Esophagus squamous epithelium (tissue), 5 donors: ENCODE results near the gene ACAA1. TPM values are rescaled to one million over a fixed set of nuclear protein-coding genes. Genes with fewer than 3 reads are reported as not detected.

Experiments
- DNase-seq: peaks from one replicate; lab custom pipeline; 2025; lab: John Stamatoyannopoulos, UW
- H3K27ac ChIP-seq, 4 donors: fragments of 200-600 bp; sonication (generic); one replicate each; pipeline ENCODE4 v1.5.1; 2016 to 2019; ENCODE audit warnings: mild to moderate bottlenecking in 1 of 4
- H3K27me3 ChIP-seq, 4 donors: fragments of 200-600 bp; sonication (generic); 1 replicate in 3 of 4; 2 replicates in 1 of 4; pipeline versions ENCODE4 v1.5.1 to v1.6.0; 2017 to 2021; ENCODE audit warnings: antibody characterized with exemption in 1 of 4
- H3K36me3 ChIP-seq, 3 donors: fragments of 200-600 bp; sonication (generic); one replicate each; pipeline ENCODE4 v1.5.1; 2016 to 2019
- H3K4me1 ChIP-seq, 3 donors: fragments of 200-600 bp; sonication (generic); one replicate each; pipeline ENCODE4 v1.5.1; 2017 to 2019
- H3K4me3 ChIP-seq, 4 donors: fragments of 200-600 bp; sonication (generic); 1 replicate in 3 of 4; 2 replicates in 1 of 4; pipeline ENCODE4 v1.5.1; 2016 to 2019; ENCODE audit warnings: mild to moderate bottlenecking in 2 of 4, moderate library complexity in 1 of 4
- H3K9me3 ChIP-seq, 3 donors: fragments of 200-600 bp; sonication (generic); one replicate each; pipeline ENCODE4 v1.5.1; 2016 to 2019
- CTCF ChIP-seq, 6 experiments: fragments of 450-650 bp in 4 of 6; fragments of 200-600 bp in 2 of 6; sonication (generic) in 2 of 6; IDR thresholded peaks; one replicate each; pipeline ENCODE4 v1.5.1; 2016 to 2019; ENCODE audit warnings: antibody characterized with exemption in 6 of 6, mild to moderate bottlenecking in 4 of 6, moderate library complexity in 4 of 6
- POLR2A ChIP-seq, 4 donors: fragments of 450-650 bp; IDR thresholded peaks; one replicate each; pipeline ENCODE4 v1.6.1; 2017; ENCODE audit warnings: antibody characterized with exemption in 4 of 4, mild to moderate bottlenecking in 4 of 4, moderate library complexity in 3 of 4
- WGBS, 2 donors: methylation state at CpG; one replicate each; pipeline ENCODE4 v1.1.5; 2018; 5-methylcytosine and 5-hydroxymethylcytosine counted together
- intact Hi-C: fragments of 100-400 bp; cut with DNase I; formaldehyde crosslinking; loops from one replicate; pipeline ENCODE4 v1.15.0; 2022
- total RNA-seq, 4 donors: library from RNA; depleted of rRNA; stranded (reverse); fragments of >200 nt; gene quantifications; one replicate each; pipeline ENCODE4 v1.1.0, GENCODE V29; 2016
- donor health status: DM: yes; HTN: yes; CAD: no.

ACAA1 gene
- total RNA-seq, 4 donors from 2014 or later = 63.5 to 75.2 (median 68.7) TPM

- intact Hi-C loops = loop anchor here (10.0 kb wide), 1 partner anchor 98 kb away; the partner anchor contains the start of gene DLEC1
- no peak for TF ChIP-seq POLR2A (IDR thresholded peaks at IDR 0.05)
- Histone ChIP-seq H3K36me3 (peaks cover 13 to 72% (median 27%) of the 10 kb centered on the region in 3 donors), H3K27me3 (no peaks in the 10 kb centered on the region), H3K4me1 (peaks cover 28 to 47% (median 36%) of the 10 kb centered on the region in 3 donors), H3K27ac (peak overlapping the region in 2 of 4 donors; percentile 39 to 40), H3K4me3 (no peak overlapping the region), H3K9me3 (no peaks in the 10 kb centered on the region)
- 88 to 91% methylated on average over 3 of the region's 3 CpGs for WGBS, 2 donors
- DNase-seq = no peak
Observed at GRCh38 chr3:38133209-38133556, 3.7 kb downstream of the ACAA1 start.

GRCh38 chr3:38131621-38132369 is 5.1 kb downstream of the ACAA1 start:
- intact Hi-C loops = loop anchor here (10.0 kb wide), 1 partner anchor 97 kb away; the partner anchor contains the start of gene DLEC1
- H3K9me3 ChIP-seq = no peaks in the 10 kb centered on the region
- DNase-seq = no peak
- H3K36me3 ChIP-seq = peaks cover 18 to 86% (median 39%) of the 10 kb centered on the region in 3 donors
- no peak overlapping the region for H3K4me3 ChIP-seq
- WGBS, 2 donors = 71 to 96% methylated on average over 1 to 4 of the region's 6 CpGs
- no peak for TF ChIP-seq POLR2A (IDR thresholded peaks at IDR 0.05)
- peak in 2 of 6 experiments; percentile 15 to 42 for TF ChIP-seq CTCF (IDR thresholded peaks at IDR 0.05)
- no peaks in the 10 kb centered on the region for H3K27me3 ChIP-seq
- no peak overlapping the region for H3K27ac ChIP-seq
- peaks cover 22 to 40% (median 29%) of the 10 kb centered on the region in 3 donors for H3K4me1 ChIP-seq

- TF ChIP-seq CTCF (IDR thresholded peaks at IDR 0.05) (no peak), POLR2A (IDR thresholded peaks at IDR 0.05) (no peak)
- H3K27me3 ChIP-seq = no peaks in the 10 kb centered on the region
- H3K27ac ChIP-seq = no peak overlapping the region
- H3K9me3 ChIP-seq = no peaks in the 10 kb centered on the region
- 83 to 97% methylated on average over 3 of the region's 3 CpGs for WGBS, 2 donors
- H3K4me3 ChIP-seq = no peak overlapping the region
- peaks cover 16 to 32% (median 26%) of the 10 kb centered on the region in 3 donors for H3K4me1 ChIP-seq
- intact Hi-C loops = loop anchor here (10.0 kb wide), 1 partner anchor 96 kb away; the partner anchor contains the start of gene DLEC1
- peaks cover 28 to 97% (median 51%) of the 10 kb centered on the region in 3 donors for H3K36me3 ChIP-seq
- DNase-seq = no peak
Observed at GRCh38 chr3:38130631-38131065, 6.3 kb downstream of the ACAA1 start.

- intact Hi-C loops = no loop called here
- TF ChIP-seq CTCF (IDR thresholded peaks at IDR 0.05) (no peak), POLR2A (IDR thresholded peaks at IDR 0.05) (no peak)
- no peaks in the 10 kb centered on the region for H3K9me3 ChIP-seq
- no peaks in the 10 kb centered on the region for H3K27me3 ChIP-seq
- H3K36me3 ChIP-seq = peaks cover 30 to 100% (median 56%) of the 10 kb centered on the region in 3 donors
- H3K4me1 ChIP-seq = peaks cover 11 to 21% (median 12%) of the 10 kb centered on the region in 3 donors
- 83 to 100% methylated on average over 2 to 5 of the region's 5 CpGs for WGBS, 2 donors
- no peak overlapping the region for H3K27ac ChIP-seq
- DNase-seq = no peak
- H3K4me3 ChIP-seq = no peak overlapping the region
Observed at GRCh38 chr3:38129058-38129457, 7.9 kb downstream of the ACAA1 start.

GRCh38 chr3:38128303-38128655 is 8.6 kb downstream of the ACAA1 start:
- no peak for TF ChIP-seq POLR2A (IDR thresholded peaks at IDR 0.05)
- no peaks in the 10 kb centered on the region for H3K27me3 ChIP-seq
- H3K27ac ChIP-seq = no peak overlapping the region
- peaks cover 30 to 100% (median 56%) of the 10 kb centered on the region in 3 donors for H3K36me3 ChIP-seq
- WGBS, 2 donors = 100% methylated on average over 1 of the region's 1 CpG; no CpG with 5 or more reads in 1 of the 2 donors
- H3K4me1 ChIP-seq = peaks cover 3 to 13% (median 5%) of the 10 kb centered on the region in 3 donors
- no peaks in the 10 kb centered on the region for H3K9me3 ChIP-seq
- intact Hi-C loops = no loop called here
- no peak overlapping the region for H3K4me3 ChIP-seq
- DNase-seq = no peak
